Esophagus (tissue), 2 donors: Measurements from ENCODE around the gene NFIB. TPM values are rescaled to one million over a fixed set of nuclear protein-coding genes. Genes with fewer than 3 reads are reported as not detected.
A peak's percentile ranks its signal among the peaks of the same experiment; 100 is the strongest.

Experiments
- H3K27ac ChIP-seq, 2 donors: one replicate each; pipeline ENCODE4 v1.5.1; 2013; ENCODE audit warnings: low read depth in 2 of 2, mild to moderate bottlenecking in 2 of 2, inconsistent platforms in 1 of 2, low read length in 1 of 2, moderate library complexity in 1 of 2
- H3K27me3 ChIP-seq, 2 donors: one replicate each; pipeline ENCODE4 v1.6.1; 2013; ENCODE audit warnings: low read length in 2 of 2, control low read depth in 1 of 2, mild to moderate bottlenecking in 1 of 2; ENCODE audit not compliant: insufficient read depth in 2 of 2, control insufficient read depth in 1 of 2
- H3K36me3 ChIP-seq, 2 donors: one replicate each; pipeline ENCODE4 v1.6.1; 2013; ENCODE audit warnings: low read length in 1 of 2; ENCODE audit not compliant: control insufficient read depth in 2 of 2, insufficient read depth in 2 of 2
- H3K4me1 ChIP-seq, 2 donors: one replicate each; pipeline ENCODE4 v1.6.1; 2013; ENCODE audit warnings: low read length in 1 of 2; ENCODE audit not compliant: control insufficient read depth in 2 of 2, insufficient read depth in 2 of 2
- H3K4me3 ChIP-seq, 2 donors: one replicate each; pipeline ENCODE4 v1.5.1; 2013; ENCODE audit warnings: low read length in 2 of 2, mild to moderate bottlenecking in 2 of 2, low read depth in 1 of 2, moderate library complexity in 1 of 2
- H3K9me3 ChIP-seq, 2 donors: one replicate each; pipeline ENCODE4 v1.6.1; 2013; ENCODE audit warnings: mild to moderate bottlenecking in 2 of 2, low read depth in 1 of 2, low read length in 1 of 2, moderate library complexity in 1 of 2; ENCODE audit not compliant: control insufficient read depth in 2 of 2, insufficient read depth in 1 of 2
- WGBS, 2 donors: extraction: QIAGEN DNeasy Blood & Tissue Kit; methylation state at CpG; one replicate each; pipeline ENCODE4 v1.1.7; 2013; 5-methylcytosine and 5-hydroxymethylcytosine counted together
- polyA plus RNA-seq, 2 donors: library from polyadenylated mRNA; stranded (reverse); fragments of 200-250 nt; gene quantifications; one replicate each; pipeline ENCODE4 v1.2.3, GENCODE V29; 2013
- donor health status: healthy with polysubstance abuse.
- donor health status: Bipolar disorder and iron deficiency.

NFIB gene
- polyA plus RNA-seq, 2 donors = 4.0 to 6.6 TPM

DNA sequence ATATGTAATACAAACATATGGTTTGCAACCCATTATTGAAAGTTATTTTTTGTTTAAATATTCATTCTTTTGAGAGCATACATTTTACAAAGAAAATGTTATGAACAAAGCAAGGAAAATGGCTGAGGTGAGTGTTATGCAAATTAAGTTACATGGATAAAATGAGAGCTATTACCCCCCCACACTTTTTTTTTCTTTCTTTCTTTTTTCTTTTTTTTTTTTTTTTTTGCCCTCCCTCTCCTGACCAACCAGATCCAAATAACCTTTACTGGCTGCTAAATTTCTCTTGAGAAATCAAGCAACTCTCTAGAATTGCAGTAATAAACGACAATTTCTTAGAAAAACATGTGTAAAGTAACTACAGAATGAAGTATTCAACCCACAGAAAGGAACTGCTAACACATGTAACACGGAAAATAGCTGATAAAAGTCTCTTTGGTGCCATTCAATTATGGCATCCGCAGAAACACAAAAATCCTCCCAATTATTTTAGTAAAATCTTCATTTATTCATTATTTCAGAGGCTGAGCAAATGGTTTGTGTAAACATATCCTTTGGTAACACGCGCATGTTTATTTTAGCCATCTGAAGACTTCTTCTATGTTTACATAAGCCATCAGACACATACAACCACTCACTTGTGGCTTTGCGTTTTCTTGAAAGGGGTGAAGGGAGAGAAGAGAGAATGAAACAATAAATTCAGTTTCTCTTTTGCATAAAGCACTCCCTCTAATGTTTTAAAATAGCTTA, 216.1 kb downstream of the NFIB start:
- H3K27me3 ChIP-seq = no peaks in the 10 kb centered on the region
- H3K27ac ChIP-seq = no peak overlapping the region
- H3K4me1 ChIP-seq = no peaks in the 10 kb centered on the region
- no peaks in the 10 kb centered on the region for H3K9me3 ChIP-seq
- H3K36me3 ChIP-seq = no peaks in the 10 kb centered on the region
- WGBS, 2 donors = 53 to 55% methylated on average over 6 of the region's 6 CpGs
- no peak overlapping the region for H3K4me3 ChIP-seq

DNA sequence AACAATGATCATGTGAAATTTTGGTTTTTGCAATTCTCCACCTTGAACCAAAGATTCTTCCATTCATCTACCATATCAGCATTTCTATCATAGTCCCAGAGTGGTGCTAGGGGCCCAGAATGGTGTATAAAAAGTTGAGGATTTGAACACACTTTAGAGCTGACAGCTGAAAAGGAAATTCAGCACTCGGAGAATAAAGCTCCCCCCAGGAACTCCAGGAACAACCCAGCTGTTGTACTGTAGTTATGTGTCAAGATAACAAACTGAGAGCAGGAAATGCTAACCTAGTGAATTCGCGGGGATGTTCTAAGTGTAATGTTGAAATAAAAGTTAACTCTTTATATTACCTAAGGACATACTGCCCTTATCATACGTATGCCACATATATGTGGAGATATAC, 216.7 kb downstream of the NFIB start:
- Histone ChIP-seq H3K4me3 (no peak overlapping the region), H3K9me3 (no peaks in the 10 kb centered on the region), H3K27me3 (no peaks in the 10 kb centered on the region), H3K36me3 (no peaks in the 10 kb centered on the region), H3K27ac (peak overlapping the region in 1 of 2 donors; percentile 33), H3K4me1 (no peaks in the 10 kb centered on the region)
- WGBS, 2 donors = 21 to 28% methylated on average over 4 of the region's 4 CpGs

DNA sequence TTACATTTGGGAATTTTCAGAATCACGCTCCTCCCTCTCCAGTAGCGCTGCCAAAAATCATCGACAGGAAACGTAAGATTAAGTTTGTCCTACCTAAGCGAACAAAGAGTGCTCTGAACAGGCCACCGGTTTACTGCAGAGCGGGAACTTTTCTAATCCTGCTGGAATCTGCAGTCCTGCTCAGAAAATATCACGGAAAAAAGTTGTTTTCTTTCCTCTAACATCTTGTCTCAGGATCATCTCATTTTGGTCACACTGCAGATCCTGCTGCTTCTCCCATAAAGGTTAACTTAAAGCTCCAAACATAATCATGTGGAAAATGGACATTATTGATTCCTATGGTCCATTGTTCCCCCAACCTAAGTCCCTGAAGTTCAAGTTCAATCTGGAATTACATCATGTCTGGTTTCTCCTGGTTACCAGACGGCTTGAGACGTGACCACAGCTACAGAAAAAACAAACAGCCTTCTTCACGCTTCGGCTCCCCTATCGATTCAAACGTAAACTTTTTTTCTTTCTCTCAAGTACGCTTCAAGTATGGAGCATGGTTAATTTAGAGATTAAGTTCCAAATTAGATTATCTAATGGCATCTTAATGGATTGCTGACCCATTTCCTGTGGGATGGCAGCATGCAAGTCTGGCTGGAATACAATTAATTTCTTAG, 217.6 kb downstream of the NFIB start:
- Histone ChIP-seq H3K27me3 (no peaks in the 10 kb centered on the region), H3K27ac (peak overlapping the region in 1 of 2 donors; percentile 52), H3K36me3 (no peaks in the 10 kb centered on the region), H3K4me1 (no peaks in the 10 kb centered on the region), H3K9me3 (no peaks in the 10 kb centered on the region), H3K4me3 (peak overlapping the region in 1 of 2 donors; percentile 20)
- 20 to 25% methylated on average over 15 of the region's 15 CpGs for WGBS, 2 donors

DNA sequence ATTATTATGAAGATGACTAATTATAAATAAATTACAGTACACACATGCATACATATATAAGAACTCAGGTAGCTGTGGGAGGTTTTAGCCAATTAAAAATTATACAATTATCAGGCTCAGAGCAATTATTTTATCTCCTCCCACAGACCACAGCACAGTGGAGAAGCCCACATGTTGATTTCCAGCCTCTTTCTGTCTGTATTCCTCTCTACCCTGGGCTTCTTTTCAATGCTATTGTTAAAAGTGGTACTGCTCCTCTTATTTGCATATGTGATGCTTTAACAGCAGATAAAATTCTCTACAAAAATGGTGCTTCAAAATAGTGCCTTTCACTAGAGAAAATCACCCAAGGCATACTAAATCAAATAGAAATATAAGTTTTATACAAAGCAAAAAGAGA, 218.7 kb downstream of the NFIB start:
- Histone ChIP-seq H3K4me1 (no peaks in the 10 kb centered on the region), H3K27me3 (no peaks in the 10 kb centered on the region), H3K9me3 (no peaks in the 10 kb centered on the region), H3K4me3 (no peak overlapping the region), H3K27ac (no peak overlapping the region), H3K36me3 (no peaks in the 10 kb centered on the region)

DNA sequence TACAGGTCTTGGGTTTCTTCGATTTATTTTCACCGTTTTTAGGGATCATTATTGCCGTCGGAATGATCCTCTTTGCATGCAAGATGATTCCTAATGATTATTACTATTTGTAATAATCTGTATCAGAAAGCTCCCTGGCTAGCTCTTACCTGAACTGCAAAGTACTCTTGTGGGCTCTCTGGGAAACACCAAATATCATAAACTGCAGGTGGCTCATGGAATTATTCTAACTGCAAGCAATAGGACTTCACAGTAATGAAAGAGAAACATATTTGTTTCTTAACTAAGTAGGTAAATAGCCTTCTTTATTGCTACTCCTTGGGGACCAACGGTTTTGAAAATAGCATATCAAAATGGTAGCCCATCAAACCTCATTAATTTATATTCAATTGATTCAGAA, 219.4 kb downstream of the NFIB start:
- 90% methylated on average over 5 of the region's 5 CpGs for WGBS, 2 donors
- no peak overlapping the region for H3K27ac ChIP-seq
- H3K4me3 ChIP-seq = no peak overlapping the region
- no peaks in the 10 kb centered on the region for H3K9me3 ChIP-seq
- H3K36me3 ChIP-seq = no peaks in the 10 kb centered on the region
- H3K27me3 ChIP-seq = no peaks in the 10 kb centered on the region
- no peaks in the 10 kb centered on the region for H3K4me1 ChIP-seq

DNA sequence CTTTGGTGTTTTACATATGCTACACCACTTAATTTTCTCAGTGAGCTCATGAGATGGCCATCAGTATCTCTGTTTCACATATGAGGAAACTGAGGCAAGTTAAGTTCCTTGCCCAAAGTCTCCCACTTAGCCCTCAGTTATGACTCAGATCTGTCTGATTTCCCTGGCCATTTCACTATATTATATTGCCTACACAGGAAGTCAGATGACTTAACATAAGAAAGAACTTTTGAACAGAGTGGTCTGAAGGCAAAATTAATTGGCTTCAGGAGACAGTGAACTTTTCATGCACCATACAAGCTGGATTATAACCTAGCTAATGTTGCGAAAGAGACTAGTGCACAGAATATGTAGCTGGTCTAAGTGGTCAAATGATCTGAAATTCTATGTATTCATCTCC, 221.6 kb downstream of the NFIB start:
- Histone ChIP-seq H3K4me3 (no peak overlapping the region), H3K9me3 (no peaks in the 10 kb centered on the region), H3K27me3 (no peaks in the 10 kb centered on the region), H3K4me1 (no peaks in the 10 kb centered on the region), H3K27ac (no peak overlapping the region), H3K36me3 (no peaks in the 10 kb centered on the region)
- WGBS, 2 donors = 95 to 100% methylated on average over 1 of the region's 1 CpG

DNA sequence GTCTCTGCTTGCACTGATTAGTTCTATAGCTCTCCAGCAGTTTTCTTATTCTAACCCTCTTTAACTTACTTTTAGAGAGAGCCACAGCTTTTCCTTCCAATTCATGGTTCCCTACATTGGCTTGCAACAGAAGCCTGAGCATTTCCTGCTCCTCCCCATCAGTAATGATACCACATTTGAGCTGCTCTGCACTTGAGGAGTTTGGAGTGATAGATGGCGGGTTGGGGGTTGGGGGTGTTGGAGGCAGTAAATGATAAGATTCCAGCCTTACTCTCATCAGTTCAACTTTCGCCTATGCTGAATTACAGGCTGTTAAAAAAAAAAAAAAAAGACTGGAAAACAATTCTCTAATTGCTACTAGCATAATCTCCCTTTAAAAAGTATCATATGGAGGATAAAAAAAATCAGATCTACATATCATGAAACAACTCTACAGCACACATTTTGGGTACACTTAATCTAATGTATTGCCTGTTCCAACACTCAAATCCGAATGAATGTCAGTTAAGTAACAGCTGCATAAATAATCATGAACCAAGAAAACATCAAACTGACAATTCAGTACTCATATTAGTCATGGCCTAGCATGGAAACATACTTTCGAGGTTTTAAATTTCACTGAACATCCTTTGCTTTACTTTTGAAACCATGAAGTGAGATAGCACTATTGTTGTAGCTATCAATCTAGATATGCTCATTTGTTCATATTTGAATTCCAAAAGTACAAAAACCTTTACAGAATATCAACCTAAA, 224.7 kb downstream of the NFIB start:
- no peak overlapping the region for H3K4me3 ChIP-seq
- no peaks in the 10 kb centered on the region for H3K27me3 ChIP-seq
- H3K36me3 ChIP-seq = no peaks in the 10 kb centered on the region
- 79 to 80% methylated on average over 4 of the region's 4 CpGs for WGBS, 2 donors
- no peak overlapping the region for H3K27ac ChIP-seq
- no peaks in the 10 kb centered on the region for H3K9me3 ChIP-seq
- no peaks in the 10 kb centered on the region for H3K4me1 ChIP-seq

DNA sequence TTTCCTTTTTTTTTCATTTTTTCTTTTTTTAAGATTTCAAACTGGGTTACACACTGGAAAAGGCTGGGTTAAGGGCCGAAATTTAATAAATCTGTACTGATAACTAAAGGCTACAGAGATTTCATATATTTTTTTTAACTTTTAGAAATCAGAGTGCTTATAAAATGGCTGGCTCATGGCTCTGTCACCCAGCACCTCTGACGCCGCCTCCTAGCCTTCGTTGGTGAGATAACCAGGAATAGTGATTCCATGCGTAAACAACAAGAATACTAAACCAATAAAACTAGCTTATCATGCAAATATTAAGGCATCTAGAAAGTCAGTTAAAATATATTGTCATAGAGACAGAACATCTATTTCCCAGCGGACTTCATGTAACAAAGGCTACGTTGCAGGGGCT, 226.4 kb downstream of the NFIB start:
- H3K4me3 ChIP-seq = no peak overlapping the region
- H3K36me3 ChIP-seq = no peaks in the 10 kb centered on the region
- no peaks in the 10 kb centered on the region for H3K27me3 ChIP-seq
- H3K9me3 ChIP-seq = no peaks in the 10 kb centered on the region
- WGBS, 2 donors = 95 to 97% methylated on average over 7 of the region's 7 CpGs
- H3K4me1 ChIP-seq = no peaks in the 10 kb centered on the region
- H3K27ac ChIP-seq = no peak overlapping the region

DNA sequence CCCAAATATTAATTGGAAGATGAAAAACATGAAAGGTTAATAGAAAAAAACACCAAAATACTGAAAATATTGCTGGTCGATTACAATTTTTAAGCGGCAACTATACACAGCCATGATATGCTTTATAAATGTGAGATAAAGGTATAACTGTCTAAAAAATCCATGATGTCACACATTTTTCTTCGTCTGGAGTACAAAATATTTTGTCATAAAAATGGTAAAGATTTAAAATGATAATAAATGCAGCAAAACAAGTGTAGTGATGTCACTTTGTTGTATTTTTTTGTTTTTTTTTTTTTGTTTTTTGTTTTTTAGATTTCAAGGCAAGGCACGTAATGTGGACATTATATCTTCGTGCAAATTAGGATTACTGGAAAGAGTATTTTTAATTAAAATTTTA, 227.4 kb downstream of the NFIB start:
- H3K27ac ChIP-seq = no peak overlapping the region
- H3K9me3 ChIP-seq = no peaks in the 10 kb centered on the region
- H3K4me1 ChIP-seq = no peaks in the 10 kb centered on the region
- 92 to 95% methylated on average over 5 of the region's 5 CpGs for WGBS, 2 donors
- H3K27me3 ChIP-seq = no peaks in the 10 kb centered on the region
- H3K4me3 ChIP-seq = no peak overlapping the region
- H3K36me3 ChIP-seq = no peaks in the 10 kb centered on the region
